AG09309 (cell line): Measurements from ENCODE around the gene TOMM5.
A peak's percentile ranks its signal among the peaks of the same experiment; 100 is the strongest.

ENCODE experiments used
- DNase-seq: peaks from one replicate; pipeline ENCODE4 v3.0.0-alpha.2; 2010; ENCODE audit warnings: low read depth
- H3K4me3 ChIP-seq: 2 replicates; pipeline ENCODE4 v1.5.1; 2011; ENCODE audit warnings: mild to moderate bottlenecking, low read depth, low read length, moderate library complexity; ENCODE audit not compliant: control insufficient read depth
- CTCF ChIP-seq: IDR thresholded peaks from 2 replicates; pipeline ENCODE4 v1.5.1; 2011; ENCODE audit warnings: mild to moderate bottlenecking, low read depth, low read length, inconsistent platforms; ENCODE audit not compliant: insufficient read depth, control insufficient read depth; ENCODE audit errors: missing control alignments

Gene TOMM5

GRCh38 chr9:37559855-37560592 lies 32.4 kb downstream of the TOMM5 start:
- DNase-seq, result no peak
- H3K4me3 ChIP-seq, result no peak overlapping the region
- no peak for TF ChIP-seq CTCF

- TF ChIP-seq CTCF, result no peak
- H3K4me3 ChIP-seq, result no peak overlapping the region
- no peak for DNase-seq
Measured at GRCh38 chr9:37559125-37559524, 33.3 kb downstream of the TOMM5 start.

GRCh38 chr9:37555786-37556185 lies 36.6 kb downstream of the TOMM5 start:
- no peak for TF ChIP-seq CTCF
- no peak overlapping the region for H3K4me3 ChIP-seq
- DNase-seq, result peak; percentile 24

- no peak for DNase-seq
- TF ChIP-seq CTCF, result no peak
- no peak overlapping the region for H3K4me3 ChIP-seq
Measured at GRCh38 chr9:37554318-37554717, 38.1 kb downstream of the TOMM5 start.

- H3K4me3 ChIP-seq, result no peak overlapping the region
- no peak for DNase-seq
- TF ChIP-seq CTCF, result no peak
Measured at GRCh38 chr9:37551888-37552287, 40.5 kb downstream of the TOMM5 start.

- no peak for DNase-seq
- H3K4me3 ChIP-seq, result no peak overlapping the region
- no peak for TF ChIP-seq CTCF
Measured at GRCh38 chr9:37551468-37551867, 40.9 kb downstream of the TOMM5 start.
